Body of pancreas (tissue), 4 donors: ENCODE measurements around the gene TINAG. TPM values are rescaled to one million over a fixed set of nuclear protein-coding genes. Genes with fewer than 3 reads are reported as not detected.

ENCODE experiments used
- ATAC-seq: fragments of 150-250 bp; one replicate; pipeline ENCODE4 v1.9.1; 2016
- DNase-seq, 4 donors: peaks; one replicate each; pipeline ENCODE4 v3.0.0-alpha.2; 2019
- H3K27ac ChIP-seq, 4 donors: fragments of 200-600 bp; sonication (generic); 1 replicate in 3 of 4; 2 replicates in 1 of 4; pipeline versions ENCODE4 v1.5.1 to v1.6.1; 2016 to 2019; ENCODE audit warnings: mild to moderate bottlenecking in 1 of 4, mixed read lengths in 1 of 4, moderate library complexity in 1 of 4
- H3K27me3 ChIP-seq, 2 donors: fragments of 200-600 bp; sonication (generic); one replicate each; pipeline ENCODE4 v1.6.0; 2016; ENCODE audit warnings: mild to moderate bottlenecking in 1 of 2
- H3K36me3 ChIP-seq, 2 donors: fragments of 200-600 bp; sonication (generic); replicated peaks in 1 of 2; 2 replicates each; pipeline ENCODE4 v1.5.1; 2016; ENCODE audit warnings: low read depth in 2 of 2; ENCODE audit not compliant: insufficient read depth in 1 of 2
- H3K4me1 ChIP-seq: fragments of 200-600 bp; sonication (generic); one replicate; pipeline ENCODE4 v1.6.0; 2016
- H3K4me3 ChIP-seq, 2 donors: fragments of 200-600 bp; sonication (generic); 1 replicate in 1 of 2; 2 replicates in 1 of 2; pipeline ENCODE4 v1.5.1; 2016 to 2019
- H3K9me3 ChIP-seq, 3 donors: fragments of 200-600 bp; sonication (generic); 1 replicate in 2 of 3; 2 replicates in 1 of 3; pipeline ENCODE4 v1.5.1; 2016
- CTCF ChIP-seq, 7 experiments: fragments of 450-650 bp in 4 of 7; fragments of 200-600 bp in 3 of 7; sonication (generic) in 3 of 7; IDR thresholded peaks; one replicate each; pipeline ENCODE4 v1.5.1; 2016 to 2019; ENCODE audit warnings: antibody characterized with exemption in 7 of 7
- POLR2A ChIP-seq, 3 donors: fragments of 450-650 bp; IDR thresholded peaks; one replicate each; pipeline ENCODE4 v1.6.1; 2016; ENCODE audit warnings: antibody characterized with exemption in 3 of 3, mild to moderate bottlenecking in 2 of 3
- WGBS, 2 donors: methylation state at CpG; one replicate each; pipeline ENCODE4 v1.1.5; 2017; 5-methylcytosine and 5-hydroxymethylcytosine counted together
- intact Hi-C: fragments of 100-400 bp; cut with DNase I; formaldehyde crosslinking; loops from one replicate; pipeline ENCODE4 v1.15.1; 2023
- total RNA-seq, 2 donors: library from RNA; depleted of rRNA; stranded (reverse); fragments of >200 nt; gene quantifications; one replicate each; pipeline ENCODE4 v1.1.0, GENCODE V29; 2016

The TINAG gene
- total RNA-seq, 2 donors from 2014 or later: 0.26 TPM; not detected in 1

GRCh38 chr6:54284161-54284860 is 23.9 kb upstream of the TINAG start:
- no peak for ATAC-seq

GRCh38 chr6:54285595-54285994 is 22.6 kb upstream of the TINAG start:
- no peaks in the 10 kb centered on the region for H3K9me3 ChIP-seq
- intact Hi-C loops: no loop called here

More at GRCh38 chr6:54284161-54284860, 23.9 kb upstream of the TINAG start:
- intact Hi-C loops: no loop called here
- Histone ChIP-seq H3K4me1 (no peaks in the 10 kb centered on the region), H3K4me3 (no peak overlapping the region), H3K27me3 (no peaks in the 10 kb centered on the region), H3K36me3 (no peaks in the 10 kb centered on the region), H3K9me3 (no peaks in the 10 kb centered on the region), H3K27ac (no peak overlapping the region)
- DNase-seq: no peak
- WGBS, 2 donors: 58 to 65% methylated on average over 3 of the region's 3 CpGs
- TF ChIP-seq CTCF (IDR thresholded peaks at IDR 0.05): no peak
- TF ChIP-seq POLR2A (IDR thresholded peaks at IDR 0.05): no peak

GRCh38 chr6:54286141-54286540 is 22.1 kb upstream of the TINAG start:
- H3K27ac ChIP-seq: no peak overlapping the region
- no peak for TF ChIP-seq POLR2A (IDR thresholded peaks at IDR 0.05)
- TF ChIP-seq CTCF (IDR thresholded peaks at IDR 0.05): no peak
- no peaks in the 10 kb centered on the region for H3K9me3 ChIP-seq
- H3K4me1 ChIP-seq: no peaks in the 10 kb centered on the region
- no peak overlapping the region for H3K4me3 ChIP-seq
- DNase-seq (no peak), ATAC-seq (no peak)
- no peaks in the 10 kb centered on the region for H3K36me3 ChIP-seq
- H3K27me3 ChIP-seq: no peaks in the 10 kb centered on the region
- intact Hi-C loops: no loop called here

More at GRCh38 chr6:54285595-54285994, 22.6 kb upstream of the TINAG start:
- H3K36me3 ChIP-seq: no peaks in the 10 kb centered on the region
- no peaks in the 10 kb centered on the region for H3K27me3 ChIP-seq
- TF ChIP-seq POLR2A (IDR thresholded peaks at IDR 0.05) (no peak), CTCF (IDR thresholded peaks at IDR 0.05) (no peak)
- no peaks in the 10 kb centered on the region for H3K4me1 ChIP-seq
- 64% methylated on average over 3 of the region's 3 CpGs for WGBS, 2 donors
- DNase-seq (no peak), ATAC-seq (no peak)
- H3K4me3 ChIP-seq: no peak overlapping the region
- no peak overlapping the region for H3K27ac ChIP-seq

GRCh38 chr6:54288474-54288873 is 19.8 kb upstream of the TINAG start:
- no peaks in the 10 kb centered on the region for H3K4me1 ChIP-seq
- 67 to 88% methylated on average over 2 of the region's 2 CpGs for WGBS, 2 donors
- H3K36me3 ChIP-seq: no peaks in the 10 kb centered on the region
- ATAC-seq (no peak), DNase-seq (no peak)
- no peak overlapping the region for H3K4me3 ChIP-seq
- no peaks in the 10 kb centered on the region for H3K9me3 ChIP-seq
- no peak overlapping the region for H3K27ac ChIP-seq
- H3K27me3 ChIP-seq: no peaks in the 10 kb centered on the region
- intact Hi-C loops: no loop called here
- TF ChIP-seq POLR2A (IDR thresholded peaks at IDR 0.05) (no peak), CTCF (IDR thresholded peaks at IDR 0.05) (no peak)

GRCh38 chr6:54289426-54289825 is 18.8 kb upstream of the TINAG start:
- TF ChIP-seq POLR2A (IDR thresholded peaks at IDR 0.05) (no peak), CTCF (IDR thresholded peaks at IDR 0.05) (no peak)
- 57 to 63% methylated on average over 4 of the region's 4 CpGs for WGBS, 2 donors
- H3K4me1 ChIP-seq: no peaks in the 10 kb centered on the region
- ATAC-seq (no peak), DNase-seq (no peak)
- no peaks in the 10 kb centered on the region for H3K9me3 ChIP-seq
- intact Hi-C loops: no loop called here
- H3K27me3 ChIP-seq: no peaks in the 10 kb centered on the region
- no peaks in the 10 kb centered on the region for H3K36me3 ChIP-seq
- no peak overlapping the region for H3K4me3 ChIP-seq
- no peak overlapping the region for H3K27ac ChIP-seq
